ENCODE results near the gene GPR89A.
A peak's percentile ranks its signal among the peaks of the same experiment; 100 is the strongest.

GPR89A gene

DNA sequence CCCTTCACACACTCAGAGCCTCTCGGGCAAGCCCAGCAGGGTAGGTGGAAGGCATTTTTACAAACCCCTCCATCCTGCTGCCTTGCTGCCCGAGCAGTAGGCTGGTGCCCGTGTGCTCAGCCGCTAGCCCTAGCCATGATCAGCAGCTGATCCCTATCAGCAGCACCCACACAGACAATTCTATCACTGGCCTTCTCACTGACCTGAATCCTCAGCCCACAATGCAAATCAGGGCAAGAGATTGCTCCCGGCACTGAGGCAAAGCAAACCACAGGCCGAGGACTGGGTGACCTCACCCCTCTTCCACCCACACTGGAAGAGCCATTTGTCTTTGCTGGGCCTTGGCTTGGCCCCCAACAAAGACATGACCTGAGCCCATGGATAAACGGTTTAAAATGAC is 100.3 kb downstream of the GPR89A start:
- peaks cover 7% of the 10 kb centered on the region for H3K4me1 ChIP-seq (ENCODE audit: low read depth, poor library complexity, severe bottlenecking)
- no peak for TF ChIP-seq CTCF (conservative IDR thresholded peaks at IDR 0.05; ENCODE audit: low read depth, low read length)
- H3K4me3 ChIP-seq (IDR thresholded peaks at IDR 0.05; ENCODE audit: insufficient read depth, low read depth, low read length) = no peak overlapping the region
- H3K4me2 ChIP-seq = peak overlapping the region; percentile 1; the same call in 1 of the 2 replicates
- H2AFZ ChIP-seq (ENCODE audit: low read depth) = no peak overlapping the region
- no peaks in the 10 kb centered on the region for H3K79me2 ChIP-seq (ENCODE audit: insufficient read depth, low read depth)
- H4K20me1 ChIP-seq (ENCODE audit: insufficient read depth) = no peaks in the 10 kb centered on the region
- no peaks in the 10 kb centered on the region for H3K36me3 ChIP-seq (ENCODE audit: insufficient read depth)
- no peak overlapping the region for H3K27ac ChIP-seq
- no peak overlapping the region for H3K9ac ChIP-seq
- no peaks in the 10 kb centered on the region for H3K27me3 ChIP-seq (ENCODE audit: insufficient read depth, low read depth)

DNA sequence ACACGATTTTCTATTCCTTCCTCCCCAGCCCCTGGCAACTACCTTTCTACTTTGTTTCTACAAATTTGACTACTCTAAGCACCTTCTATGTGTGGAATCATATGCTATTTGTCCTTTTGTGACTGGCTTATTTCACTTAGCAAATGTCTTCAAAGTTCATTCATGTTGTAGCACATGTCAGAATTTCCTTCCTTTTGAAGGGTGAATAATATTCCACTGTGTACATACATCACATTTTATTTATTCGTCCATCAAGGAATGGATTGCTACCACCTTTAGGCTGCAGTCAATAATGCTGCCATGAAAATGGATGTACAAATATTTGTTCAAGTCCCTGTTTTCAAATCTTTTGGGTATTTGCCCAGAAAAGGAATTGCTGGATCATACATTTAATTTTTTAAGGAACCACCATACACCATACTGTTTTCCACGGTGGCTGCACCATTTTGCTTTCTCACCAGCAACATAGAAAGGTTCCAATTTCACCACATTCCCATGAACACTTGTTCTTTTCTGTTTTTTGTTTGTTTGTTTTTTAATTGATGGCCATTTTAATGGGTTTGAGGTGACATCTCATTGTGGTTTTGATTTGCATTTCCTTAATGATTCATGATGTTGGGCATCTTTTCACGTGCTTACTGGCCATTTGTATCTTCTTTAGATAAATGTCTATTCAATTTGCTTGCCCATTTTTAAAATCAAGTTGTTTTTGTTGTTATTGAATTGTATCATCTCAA is 102.7 kb downstream of the GPR89A start:
- no peak for TF ChIP-seq CTCF (conservative IDR thresholded peaks at IDR 0.05; ENCODE audit: low read depth, low read length)
- Histone ChIP-seq H4K20me1 (ENCODE audit: insufficient read depth) (no peaks in the 10 kb centered on the region), H3K36me3 (ENCODE audit: insufficient read depth) (no peaks in the 10 kb centered on the region), H3K4me1 (ENCODE audit: low read depth, poor library complexity, severe bottlenecking) (peaks cover 7% of the 10 kb centered on the region), H3K9ac (no peak overlapping the region), H3K4me2 (no peak overlapping the region), H2AFZ (ENCODE audit: low read depth) (no peak overlapping the region), H3K4me3 (IDR thresholded peaks at IDR 0.05; ENCODE audit: insufficient read depth, low read depth, low read length) (no peak overlapping the region), H3K27me3 (ENCODE audit: insufficient read depth, low read depth) (no peaks in the 10 kb centered on the region), H3K27ac (no peak overlapping the region), H3K79me2 (ENCODE audit: insufficient read depth, low read depth) (no peaks in the 10 kb centered on the region)

DNA sequence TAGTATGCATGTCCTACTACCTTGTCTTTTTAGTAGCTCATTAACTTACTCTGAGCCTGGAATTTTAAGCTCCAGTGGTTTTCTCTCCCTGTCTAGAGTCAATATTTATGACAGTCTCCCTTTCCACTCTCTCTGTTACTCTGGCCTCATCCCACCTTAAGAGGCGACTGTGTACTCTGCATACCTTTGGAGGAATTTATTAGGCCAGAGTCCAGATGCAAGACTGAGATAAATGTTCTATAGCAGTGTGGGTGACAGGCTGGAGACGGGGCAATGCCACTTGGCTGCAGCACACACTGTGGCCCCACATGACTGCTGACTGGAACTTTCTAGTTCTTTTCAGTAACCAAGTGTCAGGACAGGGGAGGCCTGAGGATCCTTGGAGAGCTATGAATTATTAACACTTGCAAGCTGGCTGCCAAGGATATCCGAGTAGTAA is 103.4 kb downstream of the GPR89A start:
- no peaks in the 10 kb centered on the region for H4K20me1 ChIP-seq (ENCODE audit: insufficient read depth)
- H3K9ac ChIP-seq = no peak overlapping the region
- no peaks in the 10 kb centered on the region for H3K79me2 ChIP-seq (ENCODE audit: insufficient read depth, low read depth)
- H3K4me3 ChIP-seq (IDR thresholded peaks at IDR 0.05; ENCODE audit: insufficient read depth, low read depth, low read length) = no peak overlapping the region
- no peak for TF ChIP-seq CTCF (conservative IDR thresholded peaks at IDR 0.05; ENCODE audit: low read depth, low read length)
- H3K27ac ChIP-seq = no peak overlapping the region
- no peaks in the 10 kb centered on the region for H3K27me3 ChIP-seq (ENCODE audit: insufficient read depth, low read depth)
- peaks cover 7% of the 10 kb centered on the region for H3K4me1 ChIP-seq (ENCODE audit: low read depth, poor library complexity, severe bottlenecking)
- H3K4me2 ChIP-seq = no peak overlapping the region
- no peaks in the 10 kb centered on the region for H3K36me3 ChIP-seq (ENCODE audit: insufficient read depth)
- no peak overlapping the region for H2AFZ ChIP-seq (ENCODE audit: low read depth)

DNA sequence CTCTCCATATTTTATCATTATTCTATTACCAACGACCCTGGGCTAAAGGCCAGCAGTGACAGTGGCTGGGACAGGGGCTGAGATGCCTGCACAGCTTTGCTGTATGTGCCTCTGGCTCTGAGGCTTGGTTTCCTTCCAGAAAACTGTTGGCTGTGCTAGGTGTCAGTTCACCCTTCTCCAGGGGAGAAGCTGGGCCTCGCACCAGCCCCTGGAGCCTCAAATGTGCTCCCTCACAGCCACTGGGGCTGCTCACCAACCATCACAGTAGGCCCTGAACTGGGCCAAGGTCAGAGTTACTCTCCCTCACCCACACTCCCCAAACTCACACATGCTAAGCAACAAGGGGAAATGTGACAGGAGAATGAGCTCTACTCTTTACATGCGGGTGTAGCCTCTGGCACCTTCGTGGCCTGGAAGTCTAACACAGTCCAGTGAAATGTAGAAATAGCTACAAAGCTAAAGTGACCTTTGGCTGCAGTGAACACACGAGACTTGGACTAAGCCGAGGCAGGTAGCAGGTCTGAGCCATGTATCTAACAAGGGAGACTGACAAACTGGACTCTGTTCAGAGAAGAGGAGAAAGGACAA is 106.8 kb downstream of the GPR89A start:
- Histone ChIP-seq H3K4me1 (ENCODE audit: low read depth, poor library complexity, severe bottlenecking) (peaks cover 8% of the 10 kb centered on the region), H3K36me3 (ENCODE audit: insufficient read depth) (no peaks in the 10 kb centered on the region), H3K27me3 (ENCODE audit: insufficient read depth, low read depth) (no peaks in the 10 kb centered on the region), H3K27ac (no peak overlapping the region), H3K9ac (no peak overlapping the region), H3K4me3 (IDR thresholded peaks at IDR 0.05; ENCODE audit: insufficient read depth, low read depth, low read length) (no peak overlapping the region), H2AFZ (ENCODE audit: low read depth) (no peak overlapping the region), H3K4me2 (no peak overlapping the region), H4K20me1 (ENCODE audit: insufficient read depth) (no peaks in the 10 kb centered on the region), H3K79me2 (ENCODE audit: insufficient read depth, low read depth) (no peaks in the 10 kb centered on the region)
- no peak for TF ChIP-seq CTCF (conservative IDR thresholded peaks at IDR 0.05; ENCODE audit: low read depth, low read length)

Measured in KMS-11 (cell line).